RWPE2 (cell line): Measurements from ENCODE around the gene GSG1L2.

Experiments used
- ATAC-seq: fragments of 200-7000 bp; cut with Tn5 transposase; 3 replicates; pipeline ENCODE4 v1.9.1; 2021; ENCODE audit warnings: low read depth
- DNase-seq: peaks from one replicate; pipeline ENCODE4 v3.0.0-alpha.2; 2020; ENCODE audit warnings: low spot score
- H3K27ac ChIP-seq: fragments of 450-650 bp; 2 replicates; pipeline ENCODE4 v1.5.1; 2017; ENCODE audit warnings: mild to moderate bottlenecking; ENCODE audit not compliant: poor library complexity, severe bottlenecking
- H3K27me3 ChIP-seq: fragments of 250-450 bp; sonication (Bioruptor Pico); 2 replicates; pipeline ENCODE4 v1.5.1; 2021; ENCODE audit warnings: mild to moderate bottlenecking, moderate library complexity; ENCODE audit not compliant: insufficient read depth, poor library complexity, severe bottlenecking
- H3K36me3 ChIP-seq: fragments of 250-450 bp; sonication (Bioruptor Pico); 2 replicates; pipeline ENCODE4 v1.5.1; 2020; ENCODE audit warnings: low read depth, mild to moderate bottlenecking, moderate library complexity
- H3K4me1 ChIP-seq: fragments of 250-450 bp; sonication (Bioruptor Pico); 2 replicates; pipeline ENCODE4 v1.5.1; 2021; ENCODE audit warnings: mild to moderate bottlenecking, moderate library complexity; ENCODE audit not compliant: insufficient read depth, poor library complexity, severe bottlenecking
- H3K4me3 ChIP-seq: fragments of 250-450 bp; sonication (Bioruptor Pico); 2 replicates; pipeline ENCODE4 v1.5.1; 2021; ENCODE audit warnings: mild to moderate bottlenecking, moderate library complexity; ENCODE audit not compliant: severe bottlenecking
- H3K9me3 ChIP-seq: fragments of 250-450 bp; sonication (Bioruptor Pico); 2 replicates; pipeline ENCODE4 v1.5.1; 2021; ENCODE audit warnings: mild to moderate bottlenecking, moderate library complexity; ENCODE audit not compliant: severe bottlenecking
- TF ChIP-seq, protein P1 (sequence below): fragments of 450-650 bp; IDR thresholded peaks from one replicate; pipeline ENCODE4 v1.5.1; 2017; ENCODE audit warnings: mild to moderate bottlenecking, moderate library complexity; ENCODE audit not compliant: poor library complexity, severe bottlenecking

The GSG1L2 gene

DNA sequence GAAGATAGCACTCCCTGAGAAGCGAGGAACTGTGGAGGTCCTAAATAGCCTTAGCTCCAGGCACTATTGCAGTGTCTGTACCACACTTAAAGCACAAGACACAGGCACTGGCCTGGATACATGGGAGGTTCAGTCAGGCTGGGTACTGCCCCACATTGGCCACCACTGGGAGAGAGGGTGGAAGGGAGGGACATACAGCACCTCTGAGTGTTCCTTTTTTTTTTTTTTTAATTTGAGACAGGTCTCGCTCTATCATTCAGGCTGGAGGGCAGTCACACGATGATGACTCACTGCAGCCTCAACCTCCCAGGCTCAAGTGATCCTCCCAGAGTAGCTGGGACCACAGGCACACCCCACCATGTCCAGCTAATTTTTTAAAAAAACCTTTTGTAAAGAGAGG lies 1.4 kb downstream of the GSG1L2 start:
- H3K27me3 ChIP-seq: no peaks in the 10 kb centered on the region
- H3K9me3 ChIP-seq: no peaks in the 10 kb centered on the region
- TF ChIP-seq, protein P1, sequence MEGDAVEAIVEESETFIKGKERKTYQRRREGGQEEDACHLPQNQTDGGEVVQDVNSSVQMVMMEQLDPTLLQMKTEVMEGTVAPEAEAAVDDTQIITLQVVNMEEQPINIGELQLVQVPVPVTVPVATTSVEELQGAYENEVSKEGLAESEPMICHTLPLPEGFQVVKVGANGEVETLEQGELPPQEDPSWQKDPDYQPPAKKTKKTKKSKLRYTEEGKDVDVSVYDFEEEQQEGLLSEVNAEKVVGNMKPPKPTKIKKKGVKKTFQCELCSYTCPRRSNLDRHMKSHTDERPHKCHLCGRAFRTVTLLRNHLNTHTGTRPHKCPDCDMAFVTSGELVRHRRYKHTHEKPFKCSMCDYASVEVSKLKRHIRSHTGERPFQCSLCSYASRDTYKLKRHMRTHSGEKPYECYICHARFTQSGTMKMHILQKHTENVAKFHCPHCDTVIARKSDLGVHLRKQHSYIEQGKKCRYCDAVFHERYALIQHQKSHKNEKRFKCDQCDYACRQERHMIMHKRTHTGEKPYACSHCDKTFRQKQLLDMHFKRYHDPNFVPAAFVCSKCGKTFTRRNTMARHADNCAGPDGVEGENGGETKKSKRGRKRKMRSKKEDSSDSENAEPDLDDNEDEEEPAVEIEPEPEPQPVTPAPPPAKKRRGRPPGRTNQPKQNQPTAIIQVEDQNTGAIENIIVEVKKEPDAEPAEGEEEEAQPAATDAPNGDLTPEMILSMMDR: no peak
- DNase-seq: no peak
- H3K4me1 ChIP-seq: peaks cover 6% of the 10 kb centered on the region
- H3K4me3 ChIP-seq: no peak overlapping the region
- no peaks in the 10 kb centered on the region for H3K36me3 ChIP-seq
- H3K27ac ChIP-seq: no peak overlapping the region
- ATAC-seq: no peak

DNA sequence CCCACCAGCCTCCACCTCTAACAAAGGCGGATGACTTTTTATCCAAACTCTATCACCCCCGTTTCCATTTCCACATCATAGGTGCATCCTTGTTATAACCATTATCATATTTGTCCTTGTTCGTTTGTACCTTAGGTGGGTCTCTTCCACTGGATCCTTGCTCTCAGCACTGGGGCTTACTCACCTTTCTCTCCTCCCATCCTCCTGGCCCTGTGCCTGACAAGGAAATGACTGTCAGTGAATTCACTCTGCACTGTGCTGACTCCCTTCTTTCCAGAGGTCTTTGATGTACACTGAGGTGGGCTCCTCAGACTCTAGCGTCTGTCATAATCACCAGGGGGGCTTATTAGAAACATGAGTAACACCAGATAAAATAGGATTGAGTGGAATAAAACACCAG lies 3.1 kb downstream of the GSG1L2 start:
- Histone ChIP-seq H3K4me3 (no peak overlapping the region), H3K4me1 (peaks cover 6% of the 10 kb centered on the region), H3K27ac (no peak overlapping the region), H3K9me3 (no peaks in the 10 kb centered on the region), H3K36me3 (no peaks in the 10 kb centered on the region), H3K27me3 (no peaks in the 10 kb centered on the region)
- TF ChIP-seq, protein P1: no peak
- no peak for DNase-seq
- ATAC-seq: peak; percentile 89

DNA sequence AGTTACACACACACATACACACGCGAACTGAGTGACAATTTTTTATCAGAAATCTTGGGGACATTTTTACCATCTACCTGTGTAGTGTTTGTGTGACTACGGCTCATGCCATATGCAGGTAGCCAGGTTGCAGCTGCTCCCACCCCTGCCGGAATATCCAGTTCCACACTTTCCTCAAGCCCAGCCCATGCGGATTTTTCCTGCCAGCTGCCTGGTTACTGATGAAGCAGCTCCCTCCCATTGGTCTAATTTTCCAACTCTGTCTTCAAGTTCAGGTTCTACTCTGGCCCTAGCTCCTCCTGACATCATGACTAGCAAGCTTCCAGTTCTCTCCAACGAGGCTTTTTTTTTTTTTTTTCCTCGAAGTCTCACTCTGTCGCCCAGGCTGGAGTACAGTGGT lies 4.8 kb downstream of the GSG1L2 start:
- H3K27me3 ChIP-seq: no peaks in the 10 kb centered on the region
- TF ChIP-seq, protein P1: no peak
- H3K4me1 ChIP-seq: peaks cover 6% of the 10 kb centered on the region
- no peak for DNase-seq
- no peaks in the 10 kb centered on the region for H3K9me3 ChIP-seq
- H3K36me3 ChIP-seq: no peaks in the 10 kb centered on the region
- no peak overlapping the region for H3K4me3 ChIP-seq
- peak; percentile 86 for ATAC-seq
- H3K27ac ChIP-seq: no peak overlapping the region

DNA sequence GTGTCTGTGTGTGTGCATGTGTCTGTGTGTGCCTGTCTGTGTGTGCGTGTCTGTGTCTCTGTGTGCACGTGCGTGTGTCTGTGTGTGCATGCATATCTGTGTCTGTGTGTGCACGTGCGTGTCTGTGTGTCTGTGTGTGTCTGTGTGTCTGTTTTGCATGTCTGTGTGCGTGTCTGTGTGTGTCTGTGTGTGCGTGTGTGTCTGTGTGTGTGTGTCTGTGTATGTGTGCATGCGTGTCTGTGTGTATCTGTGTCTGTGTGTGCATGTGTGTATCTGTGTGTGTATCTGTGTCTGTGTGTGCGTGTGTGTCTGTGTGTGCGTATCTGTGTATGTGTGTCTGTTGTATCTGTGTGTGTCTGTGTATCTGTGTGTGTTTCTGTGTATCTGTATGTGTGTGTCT lies 5.4 kb downstream of the GSG1L2 start:
- H3K36me3 ChIP-seq: no peaks in the 10 kb centered on the region
- H3K27ac ChIP-seq: no peak overlapping the region
- TF ChIP-seq, protein P1: no peak
- no peak for DNase-seq
- no peak for ATAC-seq
- H3K27me3 ChIP-seq: no peaks in the 10 kb centered on the region
- H3K4me1 ChIP-seq: peaks cover 6% of the 10 kb centered on the region
- no peak overlapping the region for H3K4me3 ChIP-seq
- H3K9me3 ChIP-seq: no peaks in the 10 kb centered on the region

DNA sequence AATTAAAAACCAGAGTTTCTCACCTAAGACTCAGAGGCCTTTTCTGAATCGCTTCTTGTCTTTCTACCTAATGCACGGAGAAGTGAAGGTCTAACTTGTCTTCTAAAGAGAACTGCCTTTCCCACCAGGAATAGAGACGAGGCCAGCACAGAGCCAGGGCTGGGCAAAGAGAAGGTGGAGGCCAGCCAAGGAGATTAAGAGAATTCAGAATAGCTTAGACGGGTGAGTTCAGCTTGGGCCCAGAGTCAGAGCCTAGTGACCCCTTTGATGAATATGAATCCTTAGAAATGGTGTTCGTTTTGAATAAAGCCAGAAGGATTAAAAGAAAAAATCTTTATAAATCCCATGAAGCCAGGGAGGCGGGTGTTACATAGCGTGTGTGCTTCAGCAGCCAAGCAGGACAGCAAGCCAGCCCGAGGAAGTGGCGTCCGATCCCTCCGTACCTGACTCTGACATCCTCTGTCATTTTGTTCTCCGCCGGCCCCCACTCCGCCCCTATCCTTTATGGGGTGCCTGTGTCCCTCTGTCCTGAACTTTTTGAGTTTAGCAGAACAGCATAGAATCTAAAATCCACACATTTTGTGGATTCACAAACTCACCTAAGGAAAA lies 7.4 kb downstream of the GSG1L2 start:
- TF ChIP-seq, protein P1: no peak

More for the DNA sequence above, 7.4 kb downstream of the GSG1L2 start:
- no peaks in the 10 kb centered on the region for H3K9me3 ChIP-seq
- no peaks in the 10 kb centered on the region for H3K27me3 ChIP-seq
- no peak overlapping the region for H3K4me3 ChIP-seq
- peaks cover 16% of the 10 kb centered on the region for H3K4me1 ChIP-seq
- H3K36me3 ChIP-seq: no peaks in the 10 kb centered on the region
- DNase-seq (no peak), ATAC-seq (no peak)
- no peak overlapping the region for H3K27ac ChIP-seq
